Umbilical cord (tissue), 2 donors: ENCODE measurements around the gene ABCC3. TPM values are rescaled to one million over a fixed set of nuclear protein-coding genes. Genes with fewer than 3 reads are reported as not detected.

Source experiments
- DNase-seq: peaks from one replicate; pipeline ENCODE4 v3.0.0-alpha.2; 2015; ENCODE audit warnings: low spot score
- total RNA-seq: library from RNA; depleted of rRNA; stranded (reverse); fragments of >200 nt; gene quantifications from one replicate; pipeline ENCODE4 v1.2.3, GENCODE V29; 2014; ENCODE audit warnings: low replicate concordance; ENCODE audit not compliant: insufficient read depth

ABCC3 gene
- total RNA-seq, 1 donor from 2014 or later: 16.9 TPM

GRCh38 chr17:50607522-50608175 is 27.0 kb upstream of the ABCC3 start:
- no peak for DNase-seq

- no peak for DNase-seq
Observed at GRCh38 chr17:50608700-50609379, 25.8 kb upstream of the ABCC3 start.

DNA sequence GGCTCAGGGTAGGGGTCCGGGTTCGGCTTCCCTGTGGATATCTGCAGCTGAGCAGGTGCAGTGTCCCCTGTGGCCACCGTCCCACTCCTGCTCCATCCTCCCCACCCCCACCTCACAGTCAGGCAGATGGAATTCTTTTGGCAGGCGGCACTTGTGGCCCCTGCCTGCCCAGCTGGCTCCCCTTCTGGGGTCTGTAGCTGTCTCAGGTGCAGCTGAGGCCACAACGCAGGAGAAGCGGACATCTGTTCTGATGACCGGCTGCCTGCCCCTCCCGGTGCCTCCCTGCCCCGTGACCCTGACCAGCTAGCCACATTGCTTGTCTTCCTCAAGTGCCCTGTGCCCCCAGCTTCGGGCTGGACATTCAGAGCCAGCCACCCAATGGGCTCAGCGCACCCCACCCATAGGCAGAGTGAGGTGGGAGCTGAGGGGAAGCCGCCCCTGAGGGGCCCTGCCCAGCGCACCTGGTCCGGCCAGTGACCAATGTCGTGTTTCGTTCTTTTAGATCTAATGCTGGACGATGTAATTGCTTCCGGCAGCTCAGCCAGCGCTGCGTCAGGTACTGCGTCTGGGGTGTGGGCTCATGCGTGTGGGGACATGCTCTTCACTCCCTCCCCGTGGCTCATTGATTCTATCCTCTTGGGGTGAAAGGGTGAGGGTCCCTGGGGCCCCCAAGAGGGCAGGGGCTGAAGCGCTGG is 25.2 kb upstream of the ABCC3 start:
- DNase-seq: no peak

GRCh38 chr17:50611634-50612033 is 23.0 kb upstream of the ABCC3 start:
- DNase-seq: no peak

- no peak for DNase-seq
Observed at GRCh38 chr17:50612281-50612680, 22.4 kb upstream of the ABCC3 start.

DNA sequence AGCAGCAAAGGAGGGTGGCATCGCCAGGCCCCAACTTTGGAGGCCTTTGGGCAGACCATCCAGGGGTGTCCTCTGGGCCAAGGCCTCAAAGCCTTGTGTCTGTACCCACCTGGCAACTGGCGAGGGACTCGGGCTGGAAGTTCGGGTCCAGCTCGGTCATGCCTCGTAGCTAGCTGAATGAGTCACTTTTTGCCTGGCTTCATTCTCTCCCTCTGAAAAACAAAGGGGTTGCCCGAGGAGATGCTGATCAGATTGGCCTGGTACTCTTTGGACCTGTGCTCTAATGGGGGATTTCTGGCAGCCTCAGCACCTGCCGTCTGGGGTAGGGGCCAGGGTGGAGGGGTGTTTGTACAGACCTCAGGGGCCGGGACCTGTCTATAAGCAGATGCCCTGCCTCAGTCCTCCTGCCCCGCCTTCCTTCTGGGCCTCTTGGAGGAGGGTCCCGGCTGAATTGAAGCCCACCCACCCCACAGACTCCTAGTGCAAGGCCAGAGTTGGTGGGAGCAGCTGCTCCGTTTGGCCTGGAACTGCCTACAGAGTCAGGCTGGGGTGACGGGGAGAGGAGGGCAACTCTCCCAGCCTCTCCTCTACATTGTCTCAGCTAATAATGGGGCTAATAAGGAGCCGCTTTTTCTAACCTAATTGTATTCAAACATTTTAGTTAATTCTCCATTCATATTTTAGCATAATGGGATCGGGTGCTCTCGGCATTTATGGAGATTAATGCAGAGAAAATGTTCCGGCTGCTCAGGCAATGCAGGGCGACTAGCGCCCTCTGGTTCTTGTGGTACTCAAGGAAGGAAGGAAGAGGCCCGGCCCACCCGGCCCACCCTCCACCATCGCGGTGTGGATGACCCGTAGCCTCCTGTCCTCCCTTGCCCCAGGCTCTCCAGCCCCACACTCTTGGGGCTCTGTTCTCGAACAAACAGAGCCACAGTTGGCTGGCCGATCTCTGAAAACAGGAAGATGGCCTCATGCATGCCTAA is 21.4 kb upstream of the ABCC3 start:
- DNase-seq: no peak

GRCh38 chr17:50614471-50615051 is 20.1 kb upstream of the ABCC3 start:
- DNase-seq: peak; percentile 85

GRCh38 chr17:50615828-50616227 is 18.9 kb upstream of the ABCC3 start:
- DNase-seq: no peak

DNA sequence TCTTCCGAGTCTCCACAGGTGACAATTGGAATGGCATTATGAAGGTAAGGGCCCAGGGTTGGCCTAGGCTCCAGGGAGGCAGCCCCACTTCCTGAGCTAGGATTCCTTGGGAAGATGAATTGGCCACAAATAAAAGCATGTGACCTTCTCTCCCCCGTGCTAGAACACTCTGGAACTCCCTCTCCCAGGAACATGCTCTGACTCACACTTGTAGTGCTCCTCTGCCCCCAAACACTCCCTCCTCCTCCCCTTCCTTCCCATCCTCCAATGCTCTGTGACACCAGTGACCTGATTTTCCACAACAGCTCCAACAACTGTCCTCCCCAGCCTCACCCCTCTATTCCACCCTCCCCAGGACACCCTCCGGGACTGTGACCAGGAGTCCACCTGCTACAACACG is 16.4 kb upstream of the ABCC3 start:
- no peak for DNase-seq

- DNase-seq: peak; percentile 43
Observed at GRCh38 chr17:50618941-50619340, 15.7 kb upstream of the ABCC3 start.

DNA sequence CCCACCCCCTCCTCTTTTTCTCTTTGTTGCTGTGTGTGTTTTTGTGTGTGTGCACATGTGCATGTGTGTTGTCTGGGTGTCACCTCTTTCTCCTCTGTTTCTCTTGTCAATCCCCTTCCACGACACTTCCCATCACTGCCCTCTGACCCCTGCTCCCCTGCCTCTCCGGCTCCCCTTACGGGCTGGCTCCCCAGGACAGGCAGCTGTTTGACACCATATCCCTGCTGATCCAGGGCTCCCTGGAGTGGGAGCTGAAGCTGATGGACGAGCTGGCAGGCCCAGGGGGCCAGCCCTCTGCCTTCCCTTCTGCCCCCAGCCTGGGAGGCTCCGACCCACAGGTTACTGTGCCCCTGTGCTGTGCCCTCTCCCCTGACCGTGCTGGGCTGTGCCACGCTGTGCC is 15.2 kb upstream of the ABCC3 start:
- DNase-seq: no peak

DNA sequence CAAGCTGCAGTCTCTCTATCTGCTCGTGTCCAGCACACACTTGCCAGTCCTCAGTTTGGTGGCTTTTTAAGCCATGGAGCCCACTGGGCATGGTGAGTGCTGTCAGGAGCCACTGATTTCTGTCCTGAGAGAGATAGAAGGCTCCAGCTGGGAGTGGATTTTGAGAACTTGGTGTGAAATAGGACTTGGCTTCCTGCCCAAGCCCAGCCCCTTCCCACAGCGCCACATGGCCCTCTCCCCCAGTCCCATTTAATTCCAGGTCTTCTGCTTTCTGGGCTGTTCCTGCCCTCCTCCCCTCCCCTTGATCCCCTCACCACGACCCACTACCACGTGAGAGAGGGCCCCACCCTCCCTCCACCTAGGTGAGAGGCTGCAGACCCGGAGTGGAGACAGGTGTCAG is 14.4 kb upstream of the ABCC3 start:
- no peak for DNase-seq

GRCh38 chr17:50620858-50621257 is 13.8 kb upstream of the ABCC3 start:
- no peak for DNase-seq

GRCh38 chr17:50621574-50622031 is 13.1 kb upstream of the ABCC3 start:
- peak; percentile 46 for DNase-seq

- DNase-seq: no peak
Observed at GRCh38 chr17:50624321-50624934, 10.3 kb upstream of the ABCC3 start.

GRCh38 chr17:50625032-50625871 is 9.4 kb upstream of the ABCC3 start:
- peak; percentile 46 for DNase-seq

DNA sequence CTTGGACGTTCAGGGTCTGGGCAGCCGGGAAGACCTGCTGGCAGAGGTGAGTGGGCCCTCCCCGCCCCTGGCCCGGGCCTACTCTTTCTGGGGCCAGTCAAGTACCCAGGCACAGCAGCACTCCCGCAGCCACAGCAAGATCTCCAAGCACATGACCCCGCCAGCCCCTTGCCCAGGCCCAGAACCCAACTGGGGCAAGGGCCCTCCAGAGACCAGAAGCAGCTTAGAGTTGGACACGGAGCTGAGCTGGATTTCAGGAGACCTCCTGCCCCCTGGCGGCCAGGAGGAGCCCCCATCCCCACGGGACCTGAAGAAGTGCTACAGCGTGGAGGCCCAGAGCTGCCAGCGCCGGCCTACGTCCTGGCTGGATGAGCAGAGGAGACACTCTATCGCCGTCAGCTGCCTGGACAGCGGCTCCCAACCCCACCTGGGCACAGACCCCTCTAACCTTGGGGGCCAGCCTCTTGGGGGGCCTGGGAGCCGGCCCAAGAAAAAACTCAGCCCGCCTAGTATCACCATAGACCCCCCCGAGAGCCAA is 8.6 kb upstream of the ABCC3 start:
- DNase-seq: peak; percentile 81

GRCh38 chr17:50627036-50627781 is 7.5 kb upstream of the ABCC3 start:
- DNase-seq: no peak
